HepG2 (cell line): ENCODE data around the gene SLC35F1.

Source experiments
- BRCA1 ChIP-seq: sonication (generic); formaldehyde crosslinking; IDR thresholded peaks from 2 replicates; pipeline ENCODE4 v1.4.0; 2020; ENCODE audit warnings: missing genetic modification reagents
- CTCF ChIP-seq: sonication (generic); formaldehyde crosslinking; IDR thresholded peaks from 2 replicates; pipeline ENCODE4 v1.5.0; 2020; ENCODE audit warnings: mild to moderate bottlenecking, missing genetic modification reagents, moderate library complexity
- DMTF1 ChIP-seq: sonication (generic); formaldehyde crosslinking; IDR thresholded peaks from 2 replicates; pipeline ENCODE4 v1.4.0; 2020; ENCODE audit warnings: mild to moderate bottlenecking, missing genetic modification reagents
- EZH2 ChIP-seq: conservative IDR thresholded peaks from 2 replicates; pipeline ENCODE4 v1.6.1; 2012; ENCODE audit warnings: mild to moderate bottlenecking, low read depth, low read length, moderate library complexity
- HNF1A ChIP-seq, 2 experiments: sonication (generic) in 1 of 2; formaldehyde crosslinking in 1 of 2; IDR thresholded peaks; 2 replicates each; pipeline versions ENCODE4 v1.4.0 to v1.6.1; 2016 to 2020; ENCODE audit warnings: borderline replicate concordance in 1 of 2, low read depth in 1 of 2, mild to moderate bottlenecking in 1 of 2, missing genetic modification reagents in 1 of 2
- NFYB ChIP-seq: sonication (generic); formaldehyde crosslinking; IDR thresholded peaks from 2 replicates; pipeline ENCODE4 v1.4.0; 2020; ENCODE audit warnings: missing genetic modification reagents
- NR2C2 ChIP-seq: sonication (generic); formaldehyde crosslinking; IDR thresholded peaks from 2 replicates; pipeline ENCODE4 v1.4.0; 2020; ENCODE audit warnings: missing genetic modification reagents, mild to moderate bottlenecking, moderate library complexity, borderline replicate concordance
- POLR2AphosphoS5 ChIP-seq: IDR thresholded peaks from 2 replicates; pipeline ENCODE4 v1.6.1; 2012; ENCODE audit warnings: low read depth, low read length
- ZNF546 ChIP-seq: sonication (generic); formaldehyde crosslinking; conservative IDR thresholded peaks from 2 replicates; pipeline ENCODE4 v1.8.1; 2023; ENCODE audit warnings: mild to moderate bottlenecking, missing genetic modification reagents
- ZNF576 ChIP-seq: sonication (generic); formaldehyde crosslinking; IDR thresholded peaks from 2 replicates; pipeline ENCODE4 v1.4.0; 2020; ENCODE audit warnings: mild to moderate bottlenecking, missing genetic modification reagents
- ZNF687 ChIP-seq: sonication (generic); formaldehyde crosslinking; IDR thresholded peaks from 2 replicates; pipeline ENCODE4 v1.5.1; 2020; ENCODE audit warnings: mild to moderate bottlenecking, missing genetic modification reagents, moderate library complexity
- ZNF776 ChIP-seq: sonication (generic); formaldehyde crosslinking; IDR thresholded peaks from 2 replicates; pipeline ENCODE4 v1.4.0; 2020; ENCODE audit warnings: mild to moderate bottlenecking, missing genetic modification reagents
- TF ChIP-seq, protein P1 (sequence below): sonication (generic); formaldehyde crosslinking; IDR thresholded peaks from 2 replicates; pipeline ENCODE4 v1.5.0; 2020; ENCODE audit warnings: mild to moderate bottlenecking, missing genetic modification reagents

- TF ChIP-seq BRCA1 (CRISPR knock-in tag), result no peak
- TF ChIP-seq ZNF687 (CRISPR knock-in tag), result no peak
- no peak for TF ChIP-seq EZH2
- TF ChIP-seq DMTF1 (CRISPR knock-in tag), result no peak
- TF ChIP-seq, protein P1, sequence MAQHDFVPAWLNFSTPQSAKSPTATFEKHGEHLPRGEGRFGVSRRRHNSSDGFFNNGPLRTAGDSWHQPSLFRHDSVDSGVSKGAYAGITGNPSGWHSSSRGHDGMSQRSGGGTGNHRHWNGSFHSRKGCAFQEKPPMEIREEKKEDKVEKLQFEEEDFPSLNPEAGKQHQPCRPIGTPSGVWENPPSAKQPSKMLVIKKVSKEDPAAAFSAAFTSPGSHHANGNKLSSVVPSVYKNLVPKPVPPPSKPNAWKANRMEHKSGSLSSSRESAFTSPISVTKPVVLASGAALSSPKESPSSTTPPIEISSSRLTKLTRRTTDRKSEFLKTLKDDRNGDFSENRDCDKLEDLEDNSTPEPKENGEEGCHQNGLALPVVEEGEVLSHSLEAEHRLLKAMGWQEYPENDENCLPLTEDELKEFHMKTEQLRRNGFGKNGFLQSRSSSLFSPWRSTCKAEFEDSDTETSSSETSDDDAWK (CRISPR knock-in tag), result no peak
- TF ChIP-seq CTCF, result no peak
- TF ChIP-seq NFYB, result no peak
- no peak for TF ChIP-seq NR2C2 (CRISPR knock-in tag)
- TF ChIP-seq ZNF546, result no peak
- TF ChIP-seq ZNF776 (CRISPR knock-in tag), result no peak
- no peak for TF ChIP-seq HNF1A (IDR thresholded peaks at IDR 0.05; ENCODE audit: low read depth)
- TF ChIP-seq HNF1A (CRISPR knock-in tag; IDR thresholded peaks at IDR 0.05; ENCODE audit: borderline replicate concordance), result no peak
- TF ChIP-seq POLR2AphosphoS5, result no peak
- no peak for TF ChIP-seq ZNF576 (CRISPR knock-in tag)
Observed at GRCh38 chr6:117929501-117929900, 22.4 kb downstream of the SLC35F1 start.
